Parathyroid adenoma (tissue), 2 donors: ENCODE results near the gene SOS1.
"Not testable (repeated sequence)": the region's sequence is repeated elsewhere in the genome, so short reads cannot be mapped to it uniquely, and the experiment has no call there.

Experiments
- H2AFZ ChIP-seq: fragments of 300-600 bp; sonication (generic); one replicate; pipeline ENCODE4 v1.7.0; 2017; ENCODE audit warnings: antibody characterized with exemption, mild to moderate bottlenecking
- H3K27ac ChIP-seq: fragments of 300-600 bp; sonication (generic); one replicate; pipeline ENCODE4 v1.7.0; 2017
- H3K27me3 ChIP-seq: fragments of 300-600 bp; sonication (generic); one replicate; pipeline ENCODE4 v1.7.0; 2017; ENCODE audit warnings: low read length; ENCODE audit not compliant: control insufficient read depth, insufficient read depth
- H3K36me3 ChIP-seq: fragments of 300-600 bp; sonication (generic); one replicate; pipeline ENCODE4 v1.7.0; 2017; ENCODE audit warnings: low read length; ENCODE audit not compliant: control insufficient read depth, insufficient read depth
- H3K4me1 ChIP-seq: fragments of 300-600 bp; sonication (generic); one replicate; pipeline ENCODE4 v1.7.0; 2017; ENCODE audit warnings: control low read depth
- H3K4me2 ChIP-seq: fragments of 300-600 bp; sonication (generic); one replicate; pipeline ENCODE4 v1.7.0; 2017; ENCODE audit warnings: low read length
- H3K4me3 ChIP-seq: fragments of 300-600 bp; sonication (generic); one replicate; pipeline ENCODE4 v1.7.0; 2017; ENCODE audit warnings: low read depth, low read length
- H3K79me2 ChIP-seq: fragments of 300-600 bp; sonication (generic); one replicate; pipeline ENCODE4 v1.7.0; 2017; ENCODE audit warnings: control low read depth
- H3K9ac ChIP-seq: fragments of 300-600 bp; sonication (generic); one replicate; pipeline ENCODE4 v1.7.0; 2017; ENCODE audit warnings: mild to moderate bottlenecking
- H3K9me3 ChIP-seq: fragments of 300-600 bp; sonication (generic); one replicate; pipeline ENCODE4 v1.7.0; 2017; ENCODE audit warnings: low read length; ENCODE audit not compliant: control insufficient read depth
- CTCF ChIP-seq: fragments of 300-600 bp; sonication (generic); IDR thresholded peaks from one replicate; pipeline ENCODE4 v1.7.0; 2017; ENCODE audit warnings: antibody characterized with exemption, mild to moderate bottlenecking
- donor health status: primary hyperparathyroidism.

Gene SOS1

GRCh38 chr2:38943784-38944183 is 177.1 kb downstream of the SOS1 start:
- H3K4me1 ChIP-seq, result no peaks in the 10 kb centered on the region
- no peaks in the 10 kb centered on the region for H3K9me3 ChIP-seq
- no peak for TF ChIP-seq CTCF
- H2AFZ ChIP-seq, result no peak overlapping the region
- H3K79me2 ChIP-seq, result no peaks in the 10 kb centered on the region
- no peak overlapping the region for H3K4me2 ChIP-seq
- H3K27me3 ChIP-seq, result no peaks in the 10 kb centered on the region
- no peak overlapping the region for H3K9ac ChIP-seq
- no peak overlapping the region for H3K4me3 ChIP-seq
- no peak overlapping the region for H3K27ac ChIP-seq
- H3K36me3 ChIP-seq, result no peaks in the 10 kb centered on the region

GRCh38 chr2:38940746-38941145 is 180.1 kb downstream of the SOS1 start:
- no peak overlapping the region for H2AFZ ChIP-seq
- no peak overlapping the region for H3K4me2 ChIP-seq
- H3K4me3 ChIP-seq, result no peak overlapping the region
- H3K4me1 ChIP-seq, result no peaks in the 10 kb centered on the region
- H3K79me2 ChIP-seq, result no peaks in the 10 kb centered on the region
- no peaks in the 10 kb centered on the region for H3K27me3 ChIP-seq
- TF ChIP-seq CTCF, result no peak
- no peak overlapping the region for H3K27ac ChIP-seq
- H3K36me3 ChIP-seq, result no peaks in the 10 kb centered on the region
- H3K9ac ChIP-seq, result no peak overlapping the region
- no peaks in the 10 kb centered on the region for H3K9me3 ChIP-seq

- H3K9me3 ChIP-seq, result no peaks in the 10 kb centered on the region
- H3K79me2 ChIP-seq, result no peaks in the 10 kb centered on the region
- no peak for TF ChIP-seq CTCF
- H3K9ac ChIP-seq, result no peak overlapping the region
- H3K36me3 ChIP-seq, result no peaks in the 10 kb centered on the region
- no peak overlapping the region for H2AFZ ChIP-seq
- H3K27ac ChIP-seq, result no peak overlapping the region
- no peaks in the 10 kb centered on the region for H3K27me3 ChIP-seq
- no peaks in the 10 kb centered on the region for H3K4me1 ChIP-seq
- H3K4me3 ChIP-seq, result no peak overlapping the region
- H3K4me2 ChIP-seq, result no peak overlapping the region
Measured at GRCh38 chr2:38937548-38937947, 183.3 kb downstream of the SOS1 start.

GRCh38 chr2:38936516-38936915 is 184.3 kb downstream of the SOS1 start:
- H3K4me2 ChIP-seq, H2AFZ ChIP-seq, H3K4me3 ChIP-seq: not testable (repeated sequence)

GRCh38 chr2:38935568-38936172 is 185.2 kb downstream of the SOS1 start:
- no peaks in the 10 kb centered on the region for H3K4me1 ChIP-seq
- H3K9ac ChIP-seq, result no peak overlapping the region
- H3K4me3 ChIP-seq, result no peak overlapping the region
- no peak for TF ChIP-seq CTCF
- H3K27ac ChIP-seq, result no peak overlapping the region
- H3K27me3 ChIP-seq, result no peaks in the 10 kb centered on the region
- no peak overlapping the region for H2AFZ ChIP-seq
- no peaks in the 10 kb centered on the region for H3K9me3 ChIP-seq
- no peaks in the 10 kb centered on the region for H3K36me3 ChIP-seq
- H3K4me2 ChIP-seq, result no peak overlapping the region
- no peaks in the 10 kb centered on the region for H3K79me2 ChIP-seq

More at GRCh38 chr2:38936516-38936915, 184.3 kb downstream of the SOS1 start:
- H3K79me2 ChIP-seq, H3K9ac ChIP-seq, H3K4me1 ChIP-seq, H3K9me3 ChIP-seq, H3K27me3 ChIP-seq, H3K36me3 ChIP-seq, H3K27ac ChIP-seq: not testable (repeated sequence)
